Measurements from ENCODE around the gene DSCAML1. TPM values are rescaled to one million over a fixed set of nuclear protein-coding genes. Genes with fewer than 3 reads are reported as not detected.

Gene DSCAML1
- total RNA-seq, 1 experiment from 2014 or later: 0.15 TPM

DNA sequence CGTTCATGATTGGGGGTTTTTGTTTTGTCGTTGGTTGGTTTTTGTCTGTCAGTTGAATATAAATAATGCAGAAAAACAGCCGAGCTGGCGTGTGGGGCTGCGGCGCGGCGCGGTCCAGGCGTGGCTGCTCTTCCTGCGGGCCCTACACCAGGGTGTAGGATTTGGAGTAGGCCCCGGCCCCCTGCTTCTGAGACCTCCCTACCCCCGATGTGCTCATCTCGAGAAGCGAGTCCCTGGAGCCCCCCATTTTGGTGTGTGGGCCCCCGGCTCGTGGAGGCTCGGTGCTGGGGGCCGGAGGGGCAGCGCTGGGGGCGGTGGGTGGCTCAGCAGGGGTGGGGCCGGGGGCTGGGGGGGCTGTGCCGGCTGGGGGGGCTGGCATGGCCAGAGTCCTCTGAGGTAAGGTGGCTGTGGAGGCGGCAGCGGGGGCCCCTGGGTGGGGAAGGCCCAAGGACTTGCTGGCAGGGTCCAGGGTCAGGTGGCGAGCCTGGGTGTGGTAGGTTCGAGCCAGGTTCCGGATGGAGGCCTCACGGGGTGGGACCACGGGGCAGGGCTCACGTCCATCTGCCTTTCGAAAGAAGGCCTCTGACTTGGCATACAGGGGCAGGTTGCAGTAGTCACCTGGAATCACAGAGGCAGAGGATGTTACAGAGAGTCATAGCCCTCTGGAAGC, 368.7 kb downstream of the DSCAML1 start:
- H3K9ac ChIP-seq (ENCODE audit: extremely low read depth, insufficient read length, low read length): no peak overlapping the region
- no peaks in the 10 kb centered on the region for H3K9me3 ChIP-seq (ENCODE audit: control insufficient read depth, low read depth, low read length)
- H3K27me3 ChIP-seq (ENCODE audit: insufficient read depth, low read length): no peaks in the 10 kb centered on the region
- H3K56ac ChIP-seq (ENCODE audit: insufficient read length, low read depth, low read length): no peak overlapping the region
- H2BK120ac ChIP-seq (ENCODE audit: low read depth, low read length, poor library complexity, severe bottlenecking): no peak overlapping the region
- no peaks in the 10 kb centered on the region for H4K20me1 ChIP-seq (ENCODE audit: control insufficient read depth, insufficient read depth, insufficient read length)
- Mint-ChIP-seq H3K36me3 (ENCODE audit: insufficient read depth in 1 of 3, low read depth in 3 of 3) (no peaks in the 10 kb centered on the region), H3K4me1 (peaks cover 27 to 48% of the 10 kb centered on the region in 2 experiments), H3K27ac (no peak overlapping the region; a peak in 1 of 7 replicates), H3K4me3 (no peak overlapping the region; a peak in 1 of 5 replicates), H3K27me3 (ENCODE audit: low read depth) (peaks cover 30% of the 10 kb centered on the region), H3K9me3 (no peaks in the 10 kb centered on the region)
- no peak for DNase-seq
- no peak overlapping the region for H4K91ac ChIP-seq (ENCODE audit: insufficient read length, low read depth, low read length)
- H2AFZ ChIP-seq (ENCODE audit: low read length): no peak overlapping the region
- no peak overlapping the region for H2BK5ac ChIP-seq (ENCODE audit: insufficient read length, low read length)
- no peaks in the 10 kb centered on the region for H3K79me1 ChIP-seq (ENCODE audit: insufficient read depth, low read depth, low read length, poor library complexity, severe bottlenecking)
- WGBS (ENCODE audit: extremely low coverage, insufficient read length, low lambda C conversion rate): 100% methylated on average over 2 of the region's 32 CpGs
- TF ChIP-seq, protein P1, sequence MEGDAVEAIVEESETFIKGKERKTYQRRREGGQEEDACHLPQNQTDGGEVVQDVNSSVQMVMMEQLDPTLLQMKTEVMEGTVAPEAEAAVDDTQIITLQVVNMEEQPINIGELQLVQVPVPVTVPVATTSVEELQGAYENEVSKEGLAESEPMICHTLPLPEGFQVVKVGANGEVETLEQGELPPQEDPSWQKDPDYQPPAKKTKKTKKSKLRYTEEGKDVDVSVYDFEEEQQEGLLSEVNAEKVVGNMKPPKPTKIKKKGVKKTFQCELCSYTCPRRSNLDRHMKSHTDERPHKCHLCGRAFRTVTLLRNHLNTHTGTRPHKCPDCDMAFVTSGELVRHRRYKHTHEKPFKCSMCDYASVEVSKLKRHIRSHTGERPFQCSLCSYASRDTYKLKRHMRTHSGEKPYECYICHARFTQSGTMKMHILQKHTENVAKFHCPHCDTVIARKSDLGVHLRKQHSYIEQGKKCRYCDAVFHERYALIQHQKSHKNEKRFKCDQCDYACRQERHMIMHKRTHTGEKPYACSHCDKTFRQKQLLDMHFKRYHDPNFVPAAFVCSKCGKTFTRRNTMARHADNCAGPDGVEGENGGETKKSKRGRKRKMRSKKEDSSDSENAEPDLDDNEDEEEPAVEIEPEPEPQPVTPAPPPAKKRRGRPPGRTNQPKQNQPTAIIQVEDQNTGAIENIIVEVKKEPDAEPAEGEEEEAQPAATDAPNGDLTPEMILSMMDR (conservative IDR thresholded peaks at IDR 0.05): no peak
- H3K14ac ChIP-seq (ENCODE audit: insufficient read depth, low read length): no peak overlapping the region; the same call in 1 of the 2 replicates
- H3K4me1 ChIP-seq (ENCODE audit: insufficient read depth, low read length): no peaks in the 10 kb centered on the region
- H3K23ac ChIP-seq (ENCODE audit: insufficient read length, low read depth, low read length): no peak overlapping the region
- H4K8ac ChIP-seq (replicated peaks; ENCODE audit: insufficient read length, low read depth, low read length): no peak overlapping the region
- no peaks in the 10 kb centered on the region for H3K79me2 ChIP-seq (ENCODE audit: insufficient read depth, low read length)
- no peak overlapping the region for H3K4me2 ChIP-seq (ENCODE audit: insufficient read depth, insufficient read length, low read length)
- H3K27ac ChIP-seq (ENCODE audit: insufficient read length, low read depth, low read length): no peak overlapping the region
- H2AK5ac ChIP-seq (ENCODE audit: insufficient read length, low read length): no peak overlapping the region
- no peak overlapping the region for H2BK15ac ChIP-seq (ENCODE audit: low read depth, low read length)
- no peak overlapping the region for H2BK12ac ChIP-seq (ENCODE audit: insufficient read length, low read depth, low read length)
- no peak overlapping the region for H4K5ac ChIP-seq (ENCODE audit: insufficient read length, low read depth, low read length)
- no peak overlapping the region for H3K4ac ChIP-seq (ENCODE audit: low read depth, low read length)
- no peaks in the 10 kb centered on the region for H3K23me2 ChIP-seq (ENCODE audit: insufficient read length, low read depth, low read length, poor library complexity, severe bottlenecking)
- H3K18ac ChIP-seq (ENCODE audit: insufficient read length, low read depth, low read length): no peak overlapping the region
- no peak overlapping the region for H3T11ph ChIP-seq (ENCODE audit: low read length)
- no peak overlapping the region for H2BK20ac ChIP-seq (ENCODE audit: low read depth, low read length, poor library complexity, severe bottlenecking)

Data from H9 (cell line).